K562 (cell line): ENCODE measurements around the gene RASGEF1C. TPM values are rescaled to one million over a fixed set of nuclear protein-coding genes. Genes with fewer than 3 reads are reported as not detected.

Experiments used
- ATAC-seq: fragments of 200-7000 bp; cut with Tn5 transposase; 3 replicates; pipeline ENCODE4 v1.9.1; 2020; ENCODE audit warnings: moderate library complexity
- BruUV-seq: library from RNA; stranded (reverse); fragments of 400-500 nt; replicated peaks from 2 replicates; lab custom pipeline; 2021; lab: Mats Ljungman, UMichigan
- CTCF ChIA-PET: fragments of 300-600 bp; formaldehyde crosslinking; extraction: SDS; loops from one replicate; lab custom pipeline; 2021; ENCODE audit warnings: low intra/inter-chr PET ratio; lab: Yijun Ruan, JAX
- POLR2A ChIA-PET: fragments of 300-600, 350-650 bp; sonication (Branson Sonifier 250); formaldehyde crosslinking; extraction: SDS; loops from one replicate; lab custom pipeline; 2021; ENCODE audit warnings: antibody characterized with exemption, inconsistent platforms; lab: Yijun Ruan, JAX
- DNase-seq, 4 experiments: peaks; one replicate each; pipeline versions ENCODE4 v3.0.0 to v3.0.0-alpha.2; 2011 to 2018; ENCODE audit warnings: low spot score in 3 of 4, mixed read lengths in 3 of 4; ENCODE audit errors: extremely low read depth in 1 of 4
- FAIRE-seq: peaks from 2 replicates; lab custom pipeline; 2011; peaks lifted over from hg19 to GRCh38; lab: Jason Lieb, UNC
- H2AFZ ChIP-seq: 2 replicates; pipeline ENCODE4 v1.6.0; 2011; ENCODE audit warnings: low read depth, low read length, control low read depth, inconsistent platforms
- H3K27ac ChIP-seq: fragments of 200-600 bp; 3 replicates; pipeline ENCODE4 v1.8.0; 2011; ENCODE audit warnings: low read depth, mild to moderate bottlenecking, control low read depth, inconsistent platforms, low read length, moderate library complexity, mixed read lengths; ENCODE audit errors: extremely low read depth
- H3K27me3 ChIP-seq, 2 experiments: fragments of 300-600 bp in 1 of 2; 2 replicates in 1 of 2; 3 replicates in 1 of 2; pipeline versions ENCODE4 v1.6.0 to v1.8.0; 2011; ENCODE audit warnings: inconsistent platforms in 2 of 2, low read length in 2 of 2, mild to moderate bottlenecking in 1 of 2, mixed read lengths in 1 of 2, moderate library complexity in 1 of 2; ENCODE audit not compliant: control insufficient read depth in 2 of 2, insufficient read depth in 2 of 2
- H3K36me3 ChIP-seq: fragments of 300-600 bp; 3 replicates; pipeline ENCODE4 v1.8.0; 2011; ENCODE audit warnings: mild to moderate bottlenecking, low read length, inconsistent platforms; ENCODE audit not compliant: control insufficient read depth, insufficient read depth
- H3K4me1 ChIP-seq, 2 experiments: fragments of 200-600 bp in 1 of 2; replicated peaks in 1 of 2; 2 replicates in 1 of 2; 3 replicates in 1 of 2; pipeline versions ENCODE4 v1.5.1 to v1.8.0; 2011; ENCODE audit warnings: inconsistent platforms in 2 of 2, low read length in 2 of 2, mild to moderate bottlenecking in 1 of 2, mixed read lengths in 1 of 2, moderate library complexity in 1 of 2; ENCODE audit not compliant: control insufficient read depth in 2 of 2, insufficient read depth in 2 of 2
- H3K4me2 ChIP-seq: 2 replicates; pipeline ENCODE4 v1.6.1; 2011; ENCODE audit warnings: low read length, control low read depth, inconsistent platforms, mixed read lengths; ENCODE audit not compliant: insufficient read depth
- H3K4me3 ChIP-seq: fragments of 200-600 bp; sonication (generic), shearing (Covaris generic); 2 replicates; pipeline ENCODE4 v1.5.1; 2016; ENCODE audit warnings: control low read depth, inconsistent platforms
- H3K79me2 ChIP-seq: fragments of 200-600 bp; 3 replicates; pipeline ENCODE4 v1.8.0; 2011; ENCODE audit warnings: low read length, inconsistent platforms; ENCODE audit not compliant: control insufficient read depth, insufficient read depth
- H3K9ac ChIP-seq, 2 experiments: 2 replicates each; pipeline versions ENCODE4 v1.6.0 to v1.6.1; 2011; ENCODE audit warnings: low read depth in 2 of 2, low read length in 2 of 2, control low read depth in 1 of 2, inconsistent platforms in 1 of 2, mild to moderate bottlenecking in 1 of 2, mixed read lengths in 1 of 2; ENCODE audit not compliant: insufficient read depth in 1 of 2
- H3K9me1 ChIP-seq: one replicate; pipeline ENCODE4 v1.6.0; 2011; ENCODE audit warnings: inconsistent platforms, mild to moderate bottlenecking, low read length, moderate library complexity; ENCODE audit not compliant: control insufficient read depth, insufficient read depth
- H3K9me3 ChIP-seq: replicated peaks from 2 replicates; pipeline ENCODE4 v1.5.1; 2011; ENCODE audit warnings: low read depth, low read length, inconsistent platforms; ENCODE audit not compliant: control insufficient read depth, insufficient read depth
- H4K20me1 ChIP-seq: replicated peaks from 2 replicates; pipeline ENCODE4 v1.6.1; 2011; ENCODE audit warnings: low read length, inconsistent platforms, mixed read lengths; ENCODE audit not compliant: control insufficient read depth, insufficient read depth
- PKNOX1 ChIP-seq: fragments of 450-650 bp; IDR thresholded peaks from 2 replicates; pipeline ENCODE4 v1.6.1; 2016
- SP1 ChIP-seq: sonication (generic); formaldehyde crosslinking; IDR thresholded peaks from 2 replicates; pipeline ENCODE4 v1.8.1; 2022; ENCODE audit warnings: mild to moderate bottlenecking, missing genetic modification reagents
- SREBF2 ChIP-seq: sonication (generic); formaldehyde crosslinking; IDR thresholded peaks from 2 replicates; pipeline ENCODE4 v1.4.0; 2020; ENCODE audit warnings: mild to moderate bottlenecking, missing genetic modification reagents
- USF2 ChIP-seq: sonication (generic); formaldehyde crosslinking; IDR thresholded peaks from 2 replicates; pipeline ENCODE4 v1.5.0; 2020; ENCODE audit warnings: missing genetic modification reagents
- WGBS: fragments of 100-300 bp; shearing (Covaris generic); methylation state at CpG from one replicate; pipeline ENCODE4 v1.1.6; 2016; ENCODE audit warnings: low coverage, mixed read lengths; ENCODE audit not compliant: insufficient coverage; ENCODE audit errors: missing lambda C conversion rate; 5-methylcytosine and 5-hydroxymethylcytosine counted together
- in situ Hi-C: fragments of 300-500 bp; cut with MboI; formaldehyde crosslinking; loops from 4 replicates; pipeline ENCODE4 v1.15.0; 2018; ENCODE audit warnings: inconsistent platforms, mixed read lengths
- intact Hi-C: fragments of 100-400 bp; cut with micrococcal nuclease; formaldehyde crosslinking; loops from 2 replicates; pipeline ENCODE4 v1.14.2; 2022
- polyA plus RNA-seq, 8 experiments: library from polyadenylated mRNA; depleted of rRNA in 4 of 8; stranded (reverse) in 5 of 8; unstranded in 3 of 8; fragments of >200 nt; fragmentation: Nextera tagmentation in 2 of 8; fragmentation: Illumina TruSeq in 1 of 8; extraction: Ambion mirVana in 2 of 8; extraction: Trizol in 1 of 8; gene quantifications; 2 replicates each; pipeline versions ENCODE4 v1.2.1 to v1.2.3, GENCODE V29; 2011 to 2014; ENCODE audit warnings: inconsistent platforms in 1 of 8, missing spikeins in 1 of 8
- total RNA-seq, 7 experiments: library from RNA; depleted of rRNA in 6 of 7; stranded (reverse); fragments of >200 nt in 6 of 7; fragmentation: Illumina TruSeq in 2 of 7; extraction: Trizol in 2 of 7; gene quantifications; 2 replicates each; pipeline versions ENCODE4 v1.2.1 to v1.2.3, GENCODE V29; 2011 to 2021; ENCODE audit warnings: low replicate concordance in 1 of 7

Gene RASGEF1C
- total and polyA plus RNA-seq, 9 of the 15 experiments (the other 6 are each of a cell fraction or from before 2014, with no cell fraction given), result 0.04 to 1.1 (median 0.21) TPM; not detected in 4

GRCh38 chr5:180082633-180083420, 126.2 kb downstream of the RASGEF1C start:
- in situ Hi-C loops, result no loop called here
- 0 out of 2 replicates have a peak, but pooled peaks cover 2% of the 10 kb centered on the region for H3K9me3 ChIP-seq
- H3K79me2 ChIP-seq, result no peaks in the 10 kb centered on the region
- no peak overlapping the region for H3K4me3 ChIP-seq
- WGBS, result 43% methylated on average over 13 of the region's 17 CpGs
- H3K9ac ChIP-seq, result no peak overlapping the region
- H3K36me3 ChIP-seq, result no peaks in the 10 kb centered on the region
- no peak for ATAC-seq
- intact Hi-C loops, result no loop called here
- no peak overlapping the region for H3K27ac ChIP-seq
- ChIA-PET CTCF (no interaction called here), POLR2A (interaction anchor here (0.7 kb wide), 1 partner anchor 674 kb away, joined by 3 read pairs; no protein-coding TSS in a partner anchor)
- H3K4me2 ChIP-seq, result no peak overlapping the region
- H4K20me1 ChIP-seq, result 0 out of 2 replicates have a peak, but pooled peaks cover 2% of the 10 kb centered on the region
- no peaks in the 10 kb centered on the region for H3K9me1 ChIP-seq
- no peak for FAIRE-seq
- TF ChIP-seq USF2 (CRISPR knock-in tag), result 0 out of 2 replicates have a peak, but pooled peaks have one; percentile 22
- TF ChIP-seq SP1 (CRISPR knock-in tag), result no peak
- TF ChIP-seq PKNOX1, result 0 out of 2 replicates have a peak, but pooled peaks have one; percentile 19
- TF ChIP-seq SREBF2 (CRISPR knock-in tag), result no peak
- TF ChIP-seq, all 486 proteins: peak for 2
- DNase-seq, result no peak
- Histone ChIP-seq H3K4me1 (peaks cover 14 to 20% of the 10 kb centered on the region in 2 experiments), H2AFZ (no peak overlapping the region), H3K27me3 (peaks cover 0 to 17% of the 10 kb centered on the region in 2 experiments; a peak in 2 of 5 replicates)
- no TSS peak for BruUV-seq
